GM18498 (cell line): Measurements from ENCODE around the gene RENBP.

ENCODE experiments used
- ATAC-seq: cut with Tn5 transposase; IDR thresholded peaks from one replicate; pipeline ENCODE4 v1.9.1; 2021; ENCODE audit warnings: mild to moderate bottlenecking, moderate library complexity; ENCODE audit not compliant: unreplicated experiment

Gene RENBP

DNA sequence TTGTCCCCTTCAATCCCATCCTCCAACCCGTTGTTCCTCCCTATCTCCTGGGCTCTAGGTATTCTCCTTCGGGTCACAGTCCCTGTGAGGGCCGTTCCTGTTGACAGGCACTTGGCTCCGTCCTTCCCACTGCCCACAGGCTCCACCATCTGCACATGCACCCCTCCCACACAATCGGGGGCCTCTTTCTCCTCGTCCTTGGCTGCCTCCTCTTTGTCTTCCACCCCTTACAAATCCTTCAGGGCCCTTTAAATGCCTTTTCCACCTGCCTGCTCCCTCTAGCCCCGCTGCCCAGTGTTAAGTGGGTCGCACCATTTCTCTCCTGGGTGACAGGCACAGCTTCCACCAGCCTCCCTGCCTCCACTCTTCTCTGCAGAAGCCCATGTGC, 42.7 kb downstream of the RENBP start:
- ATAC-seq: no peak

DNA sequence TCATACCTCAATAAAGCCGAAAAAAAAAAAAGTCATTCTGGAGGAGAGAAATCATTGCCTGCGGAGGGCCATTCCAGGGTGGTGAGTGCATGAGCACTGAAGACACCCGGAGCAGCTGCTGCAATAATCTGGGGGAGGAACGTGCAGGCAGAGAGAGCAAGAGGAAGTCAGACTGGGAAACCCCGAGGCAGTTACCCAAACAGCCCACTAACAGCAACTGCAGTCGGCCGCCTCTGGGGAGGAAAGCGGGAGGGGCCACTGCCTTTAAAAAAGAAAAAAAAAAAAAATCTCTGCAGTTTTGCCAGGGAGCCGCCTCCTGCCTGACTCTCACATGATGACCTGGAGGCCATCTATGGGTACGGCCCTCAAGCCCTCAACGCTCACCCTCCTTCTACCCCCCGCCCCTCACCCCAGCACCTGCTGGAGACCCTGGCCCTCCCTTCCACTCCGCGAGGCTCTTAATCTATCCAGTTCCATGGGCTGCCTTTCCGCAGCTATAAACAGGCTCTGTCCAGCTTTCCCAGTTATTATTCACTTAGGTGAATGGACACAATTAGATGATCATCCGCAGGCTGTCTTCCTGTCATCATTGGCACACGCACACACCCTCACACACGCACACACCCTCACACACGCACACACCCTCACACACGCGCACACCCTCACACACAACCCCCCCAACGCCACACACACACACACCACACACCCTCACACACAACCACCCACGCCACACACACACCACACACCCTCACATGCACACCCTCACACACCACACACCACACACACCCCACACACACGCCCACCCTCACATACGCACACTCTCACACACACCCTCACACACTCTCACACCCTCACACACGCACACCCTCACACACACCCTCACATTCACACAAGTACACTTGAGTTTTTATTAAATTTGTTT, 43.4 kb downstream of the RENBP start:
- ATAC-seq: no peak

DNA sequence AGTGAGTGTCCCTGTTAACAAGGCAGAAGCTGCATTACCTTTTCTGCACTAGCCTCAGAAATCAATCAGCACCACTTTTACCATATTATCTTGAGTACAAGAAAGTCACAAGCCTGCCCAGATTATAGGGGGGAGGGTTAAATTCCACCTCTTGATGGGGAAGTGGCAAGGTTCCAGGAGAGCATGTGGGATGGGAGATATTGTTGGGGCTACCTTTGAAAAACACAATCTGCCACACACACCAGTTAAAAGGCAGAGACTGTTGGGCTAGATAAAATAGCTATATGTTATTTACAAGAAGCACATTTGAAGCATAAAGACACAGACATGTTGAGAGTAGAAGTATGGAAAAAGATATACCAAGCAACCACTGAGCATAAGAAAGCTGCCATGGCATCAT, 46.5 kb downstream of the RENBP start:
- no peak for ATAC-seq

DNA sequence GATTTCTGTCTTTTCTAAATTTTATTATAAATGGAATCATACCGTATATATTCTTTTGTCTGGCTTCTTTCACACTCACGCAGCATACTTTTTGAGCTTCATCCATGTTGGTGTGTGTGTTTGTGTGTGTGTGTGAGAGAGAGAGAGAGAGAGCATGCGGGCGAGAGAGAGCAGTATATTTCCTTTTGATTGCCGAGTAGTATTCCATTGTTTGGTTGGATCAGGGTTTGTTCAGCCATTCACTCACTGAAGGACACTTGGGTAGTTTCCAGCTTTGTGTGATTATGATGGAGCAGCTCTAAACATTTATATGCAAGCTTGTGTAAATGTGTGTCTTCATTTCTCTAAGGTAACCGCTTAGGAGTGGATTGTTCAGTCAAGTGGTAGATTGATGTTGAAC, 55.3 kb downstream of the RENBP start:
- no peak for ATAC-seq

DNA sequence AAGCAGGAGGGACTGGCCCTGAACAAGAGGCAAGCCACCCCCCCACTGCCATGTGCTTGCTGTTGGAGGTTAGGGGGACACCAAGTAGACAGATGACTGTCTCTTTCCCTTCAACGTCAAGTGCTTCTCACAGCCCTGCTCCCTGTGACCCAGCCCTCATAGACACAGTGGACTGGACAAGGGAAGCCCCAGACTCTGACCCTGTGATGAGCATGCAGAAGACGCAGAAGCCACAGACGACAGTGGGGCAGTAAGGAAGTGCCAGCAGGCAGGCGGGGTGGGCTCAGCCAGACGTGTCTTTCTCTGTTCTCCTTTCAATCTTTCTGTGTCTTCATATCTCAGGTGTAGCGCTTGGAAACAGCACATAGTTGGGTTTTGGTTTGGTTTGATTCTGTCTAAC, 56.1 kb downstream of the RENBP start:
- no peak for ATAC-seq

DNA sequence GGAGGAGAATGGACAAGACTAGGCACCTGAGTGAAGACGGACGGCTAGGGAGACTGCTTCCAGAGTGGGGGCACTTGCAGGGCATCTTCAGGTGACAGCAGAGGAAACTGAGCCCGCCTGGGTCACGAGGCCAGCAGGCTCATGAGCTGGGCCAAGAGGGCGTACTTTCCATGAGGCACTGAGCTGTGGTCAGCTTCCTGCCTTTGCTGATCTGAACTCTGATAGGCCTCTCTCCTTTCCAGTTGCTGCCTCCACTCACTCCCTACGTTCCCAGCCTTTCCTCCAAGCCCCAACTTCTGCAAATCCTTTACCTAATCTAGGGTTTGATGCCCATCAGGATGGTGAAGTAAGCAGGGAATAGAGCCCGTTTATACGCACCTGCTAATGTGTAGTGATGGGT, 57.1 kb downstream of the RENBP start:
- no peak for ATAC-seq

DNA sequence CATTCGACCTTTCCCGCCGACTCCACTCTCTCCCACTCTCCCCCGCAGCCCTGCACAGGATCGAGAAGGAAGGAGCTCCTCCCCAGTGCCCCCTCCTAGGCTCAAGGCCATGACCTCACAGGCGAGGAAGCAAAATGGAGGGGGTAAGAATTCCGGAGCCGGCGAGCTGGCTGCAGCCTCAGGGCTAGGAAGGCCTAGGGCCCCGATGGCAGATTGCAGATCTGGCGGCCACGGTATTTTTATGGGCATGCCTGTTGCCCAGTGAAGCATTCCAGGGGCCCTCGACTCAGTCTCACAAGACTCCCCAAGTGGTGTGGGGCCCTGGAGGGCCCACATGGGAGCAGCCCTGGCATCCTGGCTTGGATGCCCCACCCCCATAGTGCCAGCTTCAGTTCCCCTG, 57.5 kb downstream of the RENBP start:
- ATAC-seq: no peak

DNA sequence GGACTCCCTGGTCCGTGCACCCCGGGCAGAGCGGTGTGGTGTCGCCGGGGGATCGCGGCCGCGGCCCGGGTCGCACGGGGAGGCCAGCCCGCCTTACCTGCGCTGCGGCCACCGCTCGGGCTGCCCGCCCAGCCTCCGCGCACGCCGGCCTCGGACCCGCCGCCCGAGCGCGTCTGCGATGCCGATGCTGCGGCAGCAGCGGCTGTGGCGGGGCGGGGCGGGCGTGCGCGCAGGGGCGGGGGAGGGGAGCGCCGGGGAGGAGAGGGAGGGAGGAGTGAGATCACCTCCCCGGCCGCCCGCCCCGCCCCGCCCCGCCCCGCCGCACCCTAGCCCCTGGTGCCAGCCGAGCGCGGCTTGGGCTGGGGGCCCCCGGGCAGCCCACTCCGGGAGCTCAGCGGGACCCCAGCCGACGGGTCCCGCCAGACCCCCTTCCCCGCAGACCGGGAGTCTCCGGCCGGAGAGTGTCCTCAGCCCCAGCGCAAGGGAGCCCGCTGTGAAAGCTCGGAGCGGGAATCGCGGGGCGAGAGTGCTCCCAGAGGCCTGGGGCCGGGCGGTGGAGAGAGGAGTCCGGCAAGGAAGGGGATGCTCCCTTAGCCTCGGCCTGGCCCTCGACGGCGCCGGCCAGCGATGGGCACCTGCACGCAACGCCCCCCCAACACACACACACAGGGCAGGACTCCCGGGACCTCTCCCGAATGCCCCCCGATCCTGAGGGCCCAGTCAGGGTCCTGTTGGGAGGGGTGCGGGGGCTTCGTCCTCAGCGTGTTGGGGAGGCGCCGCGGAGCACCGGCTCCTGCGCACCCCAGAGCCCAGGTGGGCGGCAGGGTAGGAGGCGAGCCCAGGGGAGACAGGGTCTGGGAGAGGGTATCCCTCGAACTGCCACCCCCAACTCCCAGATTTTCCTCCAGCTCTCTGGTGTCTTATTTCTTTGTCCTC, 58.2 kb downstream of the RENBP start, which contains the start of gene L1CAM:
L1CAM (minus strand) TSS at position 206 of the 936 bp plus-strand sequence. CDS start 10,337 bp downstream, outside the sequence.
- no peak for ATAC-seq
